SIG-M5 treated with dmso at 0.1 percent for 504 hours (cell line): ENCODE results near the gene HMHB1.

ENCODE experiments used
- DNase-seq: peaks from one replicate; lab custom pipeline; 2025; ENCODE audit not compliant: unreplicated experiment; lab: John Stamatoyannopoulos, UW

The HMHB1 gene

GRCh38 chr5:143812085-143812705 is at the start of gene HMHB1:
Gene HMHB1 (plus strand): TSS chr5:143812161.
- no peak for DNase-seq

GRCh38 chr5:143762636-143763220 is 49.2 kb upstream of the HMHB1 start:
- DNase-seq = no peak

- DNase-seq = no peak
These were observed 44.8 kb upstream of the HMHB1 start for GRCh38 chr5:143767162-143767561.

- no peak for DNase-seq
These were observed 42.8 kb upstream of the HMHB1 start for GRCh38 chr5:143769026-143769786.

GRCh38 chr5:143770450-143770849 is 41.5 kb upstream of the HMHB1 start:
- no peak for DNase-seq

- no peak for DNase-seq
These were observed 40.8 kb upstream of the HMHB1 start for GRCh38 chr5:143771189-143771588.

GRCh38 chr5:143771602-143772001 is 40.4 kb upstream of the HMHB1 start:
- DNase-seq = no peak

- no peak for DNase-seq
These were observed 39.3 kb upstream of the HMHB1 start for GRCh38 chr5:143772621-143773020.

GRCh38 chr5:143775258-143775657 is 36.7 kb upstream of the HMHB1 start:
- DNase-seq = peak; percentile 67

GRCh38 chr5:143776951-143777350 is 35.0 kb upstream of the HMHB1 start:
- DNase-seq = no peak

GRCh38 chr5:143779506-143779905 is 32.5 kb upstream of the HMHB1 start:
- DNase-seq = no peak

GRCh38 chr5:143781993-143782520 is 29.9 kb upstream of the HMHB1 start:
- no peak for DNase-seq

GRCh38 chr5:143782588-143783386 is 29.2 kb upstream of the HMHB1 start:
- DNase-seq = no peak

GRCh38 chr5:143788401-143788800 is 23.6 kb upstream of the HMHB1 start:
- DNase-seq = no peak

- no peak for DNase-seq
These were observed 21.4 kb upstream of the HMHB1 start for GRCh38 chr5:143790457-143791112.

GRCh38 chr5:143791848-143792731 is 19.9 kb upstream of the HMHB1 start:
- DNase-seq = peak; percentile 67

GRCh38 chr5:143793249-143793648 is 18.7 kb upstream of the HMHB1 start:
- DNase-seq = no peak

GRCh38 chr5:143796125-143796524 is 15.8 kb upstream of the HMHB1 start:
- peak; percentile 43 for DNase-seq

GRCh38 chr5:143796753-143797152 is 15.2 kb upstream of the HMHB1 start:
- DNase-seq = peak; percentile 93

- DNase-seq = no peak
These were observed 11.2 kb upstream of the HMHB1 start for GRCh38 chr5:143800715-143801114.
